Mesodermal cell (in vitro differentiated cells): ENCODE measurements around the gene RYK.

Experiments used
- H3K27ac ChIP-seq: 2 replicates; pipeline ENCODE4 v1.7.0; 2013; ENCODE audit warnings: mild to moderate bottlenecking, low read depth, low read length, moderate library complexity; ENCODE audit not compliant: severe bottlenecking
- H3K36me3 ChIP-seq: 2 replicates; pipeline ENCODE4 v1.7.1; 2013; ENCODE audit warnings: mild to moderate bottlenecking, low read length, moderate library complexity; ENCODE audit not compliant: control insufficient read depth, insufficient read depth
- H3K4me1 ChIP-seq: one replicate; pipeline ENCODE4 v1.7.1; 2013; ENCODE audit warnings: mild to moderate bottlenecking, low read length; ENCODE audit not compliant: insufficient read depth, control insufficient read depth, poor library complexity, severe bottlenecking
- H3K4me3 ChIP-seq: 2 replicates; pipeline ENCODE4 v1.7.0; 2013; ENCODE audit warnings: low read length, control low read depth, mild to moderate bottlenecking; ENCODE audit not compliant: insufficient read depth, poor library complexity, severe bottlenecking; ENCODE audit errors: extremely low read depth
- H3K9me3 ChIP-seq: 2 replicates; pipeline ENCODE4 v1.7.1; 2013; ENCODE audit warnings: mild to moderate bottlenecking, low read length, moderate library complexity; ENCODE audit not compliant: control insufficient read depth
- WGBS, 2 experiments: methylation state at CpG; one replicate each; pipeline ENCODE4 v1.1.5; 2013; ENCODE audit warnings: missing lambda C conversion rate in 2 of 2; ENCODE audit not compliant: insufficient coverage in 2 of 2; 5-methylcytosine and 5-hydroxymethylcytosine counted together

RYK gene

GRCh38 chr3:134253475-134254226 is 3.0 kb upstream of the RYK start:
- H3K36me3 ChIP-seq, result no peaks in the 10 kb centered on the region
- WGBS, 2 experiments, result 92 to 100% methylated on average over 1 of the region's 1 CpG
- H3K27ac ChIP-seq, result no peak overlapping the region
- peaks cover 11% of the 10 kb centered on the region for H3K4me1 ChIP-seq
- no peak overlapping the region for H3K4me3 ChIP-seq
- H3K9me3 ChIP-seq, result no peaks in the 10 kb centered on the region

GRCh38 chr3:134252766-134253165 is 2.1 kb upstream of the RYK start:
- 95 to 96% methylated on average over 3 to 4 of the region's 7 CpGs for WGBS, 2 experiments
- Histone ChIP-seq H3K4me3 (no peak overlapping the region), H3K4me1 (peaks cover 11% of the 10 kb centered on the region), H3K9me3 (no peaks in the 10 kb centered on the region), H3K36me3 (no peaks in the 10 kb centered on the region), H3K27ac (peak overlapping the region; percentile 80)

- Histone ChIP-seq H3K27ac (peak overlapping the region; percentile 80), H3K4me3 (no peak overlapping the region), H3K9me3 (no peaks in the 10 kb centered on the region), H3K4me1 (peaks cover 11% of the 10 kb centered on the region), H3K36me3 (no peaks in the 10 kb centered on the region)
- 79 to 81% methylated on average over 15 to 19 of the region's 22 CpGs for WGBS, 2 experiments
These were observed 1.2 kb upstream of the RYK start for GRCh38 chr3:134251731-134252391.

- WGBS, 2 experiments, result 0% methylated on average over 63 to 76 of the region's 85 CpGs
- Histone ChIP-seq H3K9me3 (no peaks in the 10 kb centered on the region), H3K27ac (peak overlapping the region; percentile 82), H3K4me1 (peaks cover 11% of the 10 kb centered on the region), H3K36me3 (no peaks in the 10 kb centered on the region), H3K4me3 (peak overlapping the region; percentile 62)
These were observed 533 bp downstream of the RYK start for GRCh38 chr3:134249935-134250716.

- Histone ChIP-seq H3K4me3 (peak overlapping the region; percentile 62), H3K4me1 (peaks cover 11% of the 10 kb centered on the region), H3K9me3 (no peaks in the 10 kb centered on the region), H3K36me3 (no peaks in the 10 kb centered on the region), H3K27ac (no peak overlapping the region)
- 3 to 10% methylated on average over 3 of the region's 4 CpGs for WGBS, 2 experiments
These were observed 1.3 kb downstream of the RYK start for GRCh38 chr3:134249296-134249841.

- H3K27ac ChIP-seq, result no peak overlapping the region
- H3K36me3 ChIP-seq, result no peaks in the 10 kb centered on the region
- no peaks in the 10 kb centered on the region for H3K9me3 ChIP-seq
- peaks cover 13% of the 10 kb centered on the region for H3K4me1 ChIP-seq
- no peak overlapping the region for H3K4me3 ChIP-seq
- WGBS, 2 experiments, result 88 to 97% methylated on average over 2 of the region's 2 CpGs
These were observed 5.7 kb downstream of the RYK start for GRCh38 chr3:134244921-134245320.

GRCh38 chr3:134242649-134243617 is 7.7 kb downstream of the RYK start:
- Histone ChIP-seq H3K9me3 (no peaks in the 10 kb centered on the region), H3K4me1 (peaks cover 13% of the 10 kb centered on the region), H3K27ac (no peak overlapping the region), H3K36me3 (no peaks in the 10 kb centered on the region), H3K4me3 (no peak overlapping the region)
- WGBS, 2 experiments, result 89 to 95% methylated on average over 2 to 3 of the region's 3 CpGs

GRCh38 chr3:134239538-134239937 is 11.1 kb downstream of the RYK start:
- H3K9me3 ChIP-seq, result no peaks in the 10 kb centered on the region
- WGBS, 2 experiments, result 86 to 100% methylated on average over 1 of the region's 1 CpG
- H3K36me3 ChIP-seq, result no peaks in the 10 kb centered on the region
- no peak overlapping the region for H3K27ac ChIP-seq
- H3K4me3 ChIP-seq, result no peak overlapping the region
- H3K4me1 ChIP-seq, result peaks cover 16% of the 10 kb centered on the region

GRCh38 chr3:134237454-134238145 is 13.1 kb downstream of the RYK start:
- H3K27ac ChIP-seq, result no peak overlapping the region
- H3K9me3 ChIP-seq, result no peaks in the 10 kb centered on the region
- peaks cover 6% of the 10 kb centered on the region for H3K4me1 ChIP-seq
- 79 to 80% methylated on average over 2 of the region's 4 CpGs for WGBS, 2 experiments
- H3K36me3 ChIP-seq, result no peaks in the 10 kb centered on the region
- no peak overlapping the region for H3K4me3 ChIP-seq
